Pancreas (tissue), 10 donors: ENCODE measurements around the gene GTF3C1. TPM values are rescaled to one million over a fixed set of nuclear protein-coding genes. Genes with fewer than 3 reads are reported as not detected.

ENCODE experiments used
- ATAC-seq, 4 donors: fragments of 200-7000 bp; cut with Tn5 transposase; one replicate each; pipeline versions ENCODE4 v1.8.0 to v1.9.1; 2020; ENCODE audit warnings: mild to moderate bottlenecking in 4 of 4, moderate library complexity in 4 of 4
- DNase-seq, 6 donors: peaks; one replicate each; pipeline ENCODE4 v3.0.0-alpha.2; 2020
- FAIRE-seq: peaks from 2 replicates; lab custom pipeline; 2012; peaks lifted over from hg19 to GRCh38; lab: Jason Lieb, UNC
- H3K27ac ChIP-seq, 4 donors: fragments of 200-600 bp; sonication (generic); 1 replicate in 3 of 4; 2 replicates in 1 of 4; pipeline versions ENCODE4 v1.5.0 to v1.8.0; 2020
- H3K27me3 ChIP-seq, 4 donors: fragments of 200-600 bp; one replicate each; pipeline ENCODE4 v1.8.0; 2021
- H3K36me3 ChIP-seq, 3 donors: fragments of 200-600 bp; sonication (generic) in 1 of 3; one replicate each; pipeline versions ENCODE4 v1.5.0 to v1.8.0; 2020 to 2021
- H3K4me1 ChIP-seq, 3 donors: fragments of 200-600 bp; one replicate each; pipeline ENCODE4 v1.8.0; 2021
- H3K4me3 ChIP-seq, 4 donors: fragments of 200-600 bp; sonication (generic) in 2 of 4; one replicate each; pipeline versions ENCODE4 v1.5.0 to v1.8.0; 2020 to 2021
- H3K9me3 ChIP-seq, 4 donors: fragments of 200-600 bp; one replicate each; pipeline ENCODE4 v1.8.0; 2021
- CTCF ChIP-seq, 4 donors: fragments of 200-600 bp; sonication (generic) in 3 of 4; IDR thresholded peaks; one replicate each; pipeline versions ENCODE4 v1.5.0 to v1.8.0; 2021; ENCODE audit warnings: antibody characterized with exemption in 4 of 4
- WGBS, 2 donors: extraction: QIAGEN DNeasy Blood & Tissue Kit; methylation state at CpG; one replicate each; pipeline ENCODE4 v1.1.7; 2013; 5-methylcytosine and 5-hydroxymethylcytosine counted together
- intact Hi-C, 3 donors: fragments of 100-400 bp; cut with DNase I; formaldehyde crosslinking; loops; one replicate each; pipeline versions ENCODE4 v1.11.1 to v1.14.2; 2022
- polyA plus RNA-seq, 2 donors: library from polyadenylated mRNA; stranded (reverse); fragments of 200-250 nt; gene quantifications; one replicate each; pipeline ENCODE4 v1.2.3, GENCODE V29; 2013
- total RNA-seq, 6 donors: library from RNA; stranded (reverse); fragmentation: NEBNext Ultra II Directional in 4 of 6; extraction: Animal tissue kit (Norgen Biotek cat#: 25700) in 4 of 6; gene quantifications; one replicate each; pipeline versions ENCODE4 v1.2.1 to v1.2.4, GENCODE V29; 2021 to 2023
- donor health status: healthy with polysubstance abuse.
- donor health status: DM: no; HTN: no; CAD: no; lungs with moderate emphysema.
- donor health status: DM: no; HTN: no; CAD: no.
- donor health status: control.
- donor health status: control.
- donor health status: Bipolar disorder and iron deficiency.
- donor health status: DM: yes; HTN: yes; CAD: no.
- donor health status: DM: no; HTN: no; CAD: no.
- donor health status: DM: no; HTN: no; CAD: no.
- donor health status: DM: yes; HTN: yes; CAD: no.

The GTF3C1 gene
- total and polyA plus RNA-seq, 8 donors: 31.5 to 113 (median 43.8) TPM

GRCh38 chr16:27539120-27539519 lies 10.6 kb downstream of the GTF3C1 start:
- intact Hi-C loops: no loop called here
- no peak for FAIRE-seq
- Histone ChIP-seq H3K4me3 (no peak overlapping the region), H3K4me1 (no peaks in the 10 kb centered on the region), H3K27me3 (no peaks in the 10 kb centered on the region), H3K9me3 (no peaks in the 10 kb centered on the region), H3K36me3 (peaks cover 8 to 82% (median 53%) of the 10 kb centered on the region in 3 donors), H3K27ac (no peak overlapping the region)
- DNase-seq: no peak
- no peak for TF ChIP-seq CTCF (IDR thresholded peaks at IDR 0.05)
- 82 to 83% methylated on average over 2 of the region's 2 CpGs for WGBS, 2 donors
- no peak for ATAC-seq

DNA sequence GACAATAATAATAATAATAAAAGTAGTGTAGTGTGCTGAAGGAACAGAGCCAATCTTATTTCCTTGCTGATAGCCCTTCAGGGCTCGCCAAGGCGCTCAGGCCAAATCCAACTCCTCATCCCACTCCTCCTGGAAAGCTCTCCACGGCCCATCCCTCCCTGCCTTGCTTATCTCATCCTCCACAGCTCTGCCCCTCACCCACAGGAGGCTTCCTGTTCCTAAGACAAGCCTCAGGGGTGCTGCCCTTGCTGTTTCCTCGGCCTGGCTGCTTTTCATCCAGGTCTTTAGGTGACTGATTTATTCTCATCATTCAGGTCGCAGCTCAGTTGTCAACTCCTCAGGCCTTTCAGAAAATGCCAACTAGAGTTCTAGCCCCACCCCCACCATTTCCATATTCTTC lies 11.2 kb downstream of the GTF3C1 start:
- DNase-seq: no peak
- H3K4me3 ChIP-seq: no peak overlapping the region
- intact Hi-C loops: no loop called here
- FAIRE-seq: no peak
- no peaks in the 10 kb centered on the region for H3K27me3 ChIP-seq
- H3K9me3 ChIP-seq: no peaks in the 10 kb centered on the region
- no peak overlapping the region for H3K27ac ChIP-seq
- H3K36me3 ChIP-seq: peaks cover 5 to 82% (median 48%) of the 10 kb centered on the region in 3 donors
- no peak for TF ChIP-seq CTCF (IDR thresholded peaks at IDR 0.05)
- no peaks in the 10 kb centered on the region for H3K4me1 ChIP-seq
- no peak for ATAC-seq
- 77 to 79% methylated on average over 5 of the region's 5 CpGs for WGBS, 2 donors

DNA sequence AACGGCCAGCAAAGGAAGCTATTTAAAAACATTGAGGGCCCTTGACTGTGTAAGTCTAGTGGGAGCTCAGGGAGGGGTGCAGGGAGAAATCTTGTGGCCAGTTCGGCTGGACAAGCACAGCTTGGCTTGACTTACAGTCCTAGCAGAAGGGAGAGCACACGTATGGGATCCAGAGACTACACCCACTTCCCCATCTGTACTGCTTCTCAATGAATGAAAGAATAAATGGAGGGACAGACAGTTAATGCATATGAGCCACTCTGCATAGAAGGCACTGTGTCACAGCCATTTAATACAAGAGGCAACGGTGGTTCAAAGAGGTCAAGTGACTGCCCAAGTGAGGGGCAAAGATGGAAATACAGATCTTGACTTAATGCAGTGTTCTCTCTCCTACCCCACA lies 15.5 kb downstream of the GTF3C1 start:
- no peak for TF ChIP-seq CTCF (IDR thresholded peaks at IDR 0.05)
- no peak for ATAC-seq
- Histone ChIP-seq H3K4me3 (no peak overlapping the region), H3K27ac (no peak overlapping the region), H3K27me3 (no peaks in the 10 kb centered on the region), H3K36me3 (peaks cover 0 to 75% (median 33%) of the 10 kb centered on the region in 3 donors), H3K4me1 (no peaks in the 10 kb centered on the region), H3K9me3 (no peaks in the 10 kb centered on the region)
- intact Hi-C loops: no loop called here
- WGBS, 2 donors: 90 to 94% methylated on average over 4 of the region's 4 CpGs
- FAIRE-seq: no peak
- DNase-seq: no peak

- ATAC-seq: no peak
- WGBS, 2 donors: 79 to 86% methylated on average over 19 of the region's 19 CpGs
- Histone ChIP-seq H3K4me3 (no peak overlapping the region), H3K27me3 (no peaks in the 10 kb centered on the region), H3K4me1 (no peaks in the 10 kb centered on the region), H3K27ac (no peak overlapping the region), H3K9me3 (no peaks in the 10 kb centered on the region), H3K36me3 (peaks cover 0 to 85% (median 39%) of the 10 kb centered on the region in 3 donors)
- DNase-seq: no peak
- FAIRE-seq: no peak
- TF ChIP-seq CTCF (IDR thresholded peaks at IDR 0.05): no peak
- intact Hi-C loops: no loop called here
These were observed 17.6 kb downstream of the GTF3C1 start for GRCh38 chr16:27531826-27532800.

DNA sequence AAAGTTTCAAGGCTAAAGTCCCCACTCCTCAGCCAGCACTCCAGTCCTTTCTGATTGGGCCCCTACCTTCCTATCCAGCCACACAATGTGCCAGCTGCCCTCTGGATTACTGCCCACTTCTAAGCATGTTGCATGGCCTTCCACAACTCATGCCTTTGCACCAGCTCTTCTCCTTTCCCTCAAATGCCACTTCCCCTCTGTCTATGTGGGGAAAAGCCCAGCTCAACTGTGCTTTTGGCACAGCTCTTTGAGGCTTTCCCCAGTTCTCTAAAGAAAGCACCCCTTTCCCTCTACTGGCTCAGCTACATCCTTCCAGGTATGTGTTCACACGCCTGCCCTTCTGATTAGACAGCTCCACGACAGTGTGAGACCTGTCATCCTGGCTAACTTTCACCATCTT lies 18.5 kb downstream of the GTF3C1 start:
- ATAC-seq: peak in 2 of 4 donors; percentile 49 to 55
- DNase-seq: no peak
- Histone ChIP-seq H3K27me3 (no peaks in the 10 kb centered on the region), H3K27ac (no peak overlapping the region), H3K4me1 (no peaks in the 10 kb centered on the region), H3K4me3 (no peak overlapping the region), H3K9me3 (no peaks in the 10 kb centered on the region), H3K36me3 (peaks cover 0 to 84% (median 39%) of the 10 kb centered on the region in 3 donors)
- intact Hi-C loops: no loop called here
- WGBS, 2 donors: 73 to 75% methylated on average over 2 of the region's 2 CpGs
- no peak for TF ChIP-seq CTCF (IDR thresholded peaks at IDR 0.05)
- FAIRE-seq: no peak
